Ascending aorta (tissue), 2 donors: ENCODE measurements around the gene TENT4A. TPM values are rescaled to one million over a fixed set of nuclear protein-coding genes. Genes with fewer than 3 reads are reported as not detected.
A peak's percentile ranks its signal among the peaks of the same experiment; 100 is the strongest.

Source experiments
- DNase-seq, 2 donors: peaks; one replicate each; pipeline ENCODE4 v3.0.0-alpha.2; 2019; ENCODE audit warnings: low spot score in 2 of 2
- H3K27ac ChIP-seq, 2 donors: fragments of 200-600 bp; sonication (generic); one replicate each; pipeline ENCODE4 v1.5.1; 2016 to 2017; ENCODE audit warnings: mild to moderate bottlenecking in 1 of 2
- H3K27me3 ChIP-seq: fragments of 200-600 bp; sonication (generic); one replicate; pipeline ENCODE4 v1.5.1; 2017
- H3K36me3 ChIP-seq, 2 donors: fragments of 200-600 bp; sonication (generic); one replicate each; pipeline ENCODE4 v1.5.1; 2016
- H3K4me1 ChIP-seq, 2 donors: fragments of 200-600 bp; sonication (generic); one replicate each; pipeline ENCODE4 v1.5.1; 2016 to 2017; ENCODE audit warnings: mild to moderate bottlenecking in 1 of 2
- H3K4me3 ChIP-seq, 2 donors: fragments of 200-600 bp; sonication (generic); one replicate each; pipeline ENCODE4 v1.5.1; 2016 to 2017; ENCODE audit warnings: mild to moderate bottlenecking in 1 of 2
- H3K9me3 ChIP-seq, 2 donors: fragments of 200-600 bp; sonication (generic); one replicate each; pipeline ENCODE4 v1.5.1; 2016
- intact Hi-C: fragments of 100-400 bp; cut with DNase I; formaldehyde crosslinking; loops from one replicate; pipeline ENCODE4 v1.15.1; 2023
- total RNA-seq: library from RNA; depleted of rRNA; stranded (reverse); fragments of >200 nt; gene quantifications from one replicate; pipeline ENCODE4 v1.1.0, GENCODE V29; 2016
- TF ChIP-seq, protein P1 (sequence below), 3 experiments: fragments of 200-600 bp in 2 of 3; fragments of 450-650 bp in 1 of 3; sonication (generic) in 2 of 3; IDR thresholded peaks; one replicate each; pipeline ENCODE4 v1.5.1; 2016 to 2019; ENCODE audit warnings: antibody characterized with exemption in 3 of 3, mild to moderate bottlenecking in 1 of 3, moderate library complexity in 1 of 3

Gene TENT4A
- total RNA-seq, 1 donor from 2014 or later = 12.5 TPM

DNA sequence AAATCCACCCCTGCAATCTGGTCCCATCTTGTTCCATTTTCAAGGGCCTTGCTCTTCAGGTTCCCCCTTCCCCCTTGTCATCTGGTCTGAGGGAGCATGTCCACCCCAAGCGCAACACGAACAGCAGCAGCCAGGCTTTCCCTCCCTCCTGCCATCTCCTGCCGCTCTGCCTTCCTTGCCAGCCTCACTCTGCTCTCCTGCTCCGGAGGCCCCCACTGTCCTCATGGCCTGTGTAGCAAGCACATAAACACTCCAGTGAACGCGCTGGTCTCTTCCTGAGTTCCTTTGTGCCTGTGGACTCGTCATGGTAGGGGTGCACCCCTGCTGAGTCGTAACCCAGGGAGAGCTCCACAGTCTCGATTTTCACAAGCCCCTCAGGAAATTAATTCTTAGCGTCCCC, 29.9 kb downstream of the TENT4A start:
- Histone ChIP-seq H3K9me3 (no peaks in the 10 kb centered on the region), H3K27ac (no peak overlapping the region), H3K27me3 (no peaks in the 10 kb centered on the region), H3K4me3 (no peak overlapping the region), H3K36me3 (peaks cover 21 to 63% of the 10 kb centered on the region in 2 donors), H3K4me1 (peaks cover 0 to 3% of the 10 kb centered on the region in 2 donors)
- DNase-seq = peak in 1 of 2 donors; percentile 55
- TF ChIP-seq, protein P1, sequence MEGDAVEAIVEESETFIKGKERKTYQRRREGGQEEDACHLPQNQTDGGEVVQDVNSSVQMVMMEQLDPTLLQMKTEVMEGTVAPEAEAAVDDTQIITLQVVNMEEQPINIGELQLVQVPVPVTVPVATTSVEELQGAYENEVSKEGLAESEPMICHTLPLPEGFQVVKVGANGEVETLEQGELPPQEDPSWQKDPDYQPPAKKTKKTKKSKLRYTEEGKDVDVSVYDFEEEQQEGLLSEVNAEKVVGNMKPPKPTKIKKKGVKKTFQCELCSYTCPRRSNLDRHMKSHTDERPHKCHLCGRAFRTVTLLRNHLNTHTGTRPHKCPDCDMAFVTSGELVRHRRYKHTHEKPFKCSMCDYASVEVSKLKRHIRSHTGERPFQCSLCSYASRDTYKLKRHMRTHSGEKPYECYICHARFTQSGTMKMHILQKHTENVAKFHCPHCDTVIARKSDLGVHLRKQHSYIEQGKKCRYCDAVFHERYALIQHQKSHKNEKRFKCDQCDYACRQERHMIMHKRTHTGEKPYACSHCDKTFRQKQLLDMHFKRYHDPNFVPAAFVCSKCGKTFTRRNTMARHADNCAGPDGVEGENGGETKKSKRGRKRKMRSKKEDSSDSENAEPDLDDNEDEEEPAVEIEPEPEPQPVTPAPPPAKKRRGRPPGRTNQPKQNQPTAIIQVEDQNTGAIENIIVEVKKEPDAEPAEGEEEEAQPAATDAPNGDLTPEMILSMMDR (IDR thresholded peaks at IDR 0.05) = no peak
- intact Hi-C loops = loop anchor here (10.0 kb wide), 2 partner anchors 368 to 1248 kb away; partner anchors contain the start of gene MED10

DNA sequence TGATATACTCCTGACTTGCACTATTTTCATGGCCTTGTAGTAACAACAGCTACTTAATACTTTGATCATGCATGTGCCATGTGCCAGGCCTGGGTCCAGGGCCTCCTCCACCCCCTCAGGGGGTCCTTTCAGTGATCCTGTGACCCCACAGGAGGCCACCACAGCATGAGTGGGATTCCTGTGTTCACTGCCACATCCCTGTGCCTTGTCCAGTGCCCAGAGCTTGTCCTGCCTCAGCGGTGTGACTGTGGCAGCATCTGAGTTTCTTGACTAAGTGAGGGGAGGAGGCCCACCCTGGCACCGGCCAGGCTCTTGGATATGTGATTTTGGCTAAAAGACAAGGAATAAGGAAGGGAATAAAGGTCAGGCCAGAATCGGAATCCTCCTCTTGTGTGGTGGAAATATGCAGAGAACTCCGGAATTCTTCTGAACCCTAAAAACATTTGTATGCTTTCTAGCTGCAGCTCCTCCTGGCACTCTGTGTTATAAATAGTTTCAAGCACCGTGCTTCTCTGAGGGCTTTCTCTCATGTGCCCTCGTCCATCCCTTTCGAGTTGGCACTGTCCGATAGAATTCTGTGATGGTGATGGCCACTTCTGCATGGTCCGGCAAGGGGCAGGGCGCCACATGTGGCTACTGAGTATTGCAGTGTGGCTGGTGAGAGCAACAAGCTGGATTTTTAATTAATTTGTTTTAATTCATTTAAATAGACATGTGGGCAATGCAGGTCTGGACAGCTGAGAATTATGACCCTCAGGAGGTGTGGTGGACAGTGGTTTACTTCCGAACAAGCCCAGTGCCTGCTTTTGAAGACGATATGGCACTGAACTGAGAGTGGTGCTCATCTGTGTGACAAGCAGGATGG, 31.8 kb downstream of the TENT4A start:
- peak overlapping the region in 1 of 2 donors; percentile 42 for H3K27ac ChIP-seq
- no peaks in the 10 kb centered on the region for H3K9me3 ChIP-seq
- peaks cover 0 to 3% of the 10 kb centered on the region in 2 donors for H3K4me1 ChIP-seq
- peaks cover 22 to 60% of the 10 kb centered on the region in 2 donors for H3K36me3 ChIP-seq
- H3K4me3 ChIP-seq = no peak overlapping the region
- intact Hi-C loops = loop anchor here (1.0 to 10.0 kb wide), 4 partner anchors 32 to 1250 kb away; partner anchors contain the start of genes MED10, NSUN2, SRD5A1 and TENT4A
- DNase-seq = peak in 1 of 2 donors; percentile 50
- H3K27me3 ChIP-seq = no peaks in the 10 kb centered on the region
- TF ChIP-seq, protein P1 (IDR thresholded peaks at IDR 0.05) = no peak

DNA sequence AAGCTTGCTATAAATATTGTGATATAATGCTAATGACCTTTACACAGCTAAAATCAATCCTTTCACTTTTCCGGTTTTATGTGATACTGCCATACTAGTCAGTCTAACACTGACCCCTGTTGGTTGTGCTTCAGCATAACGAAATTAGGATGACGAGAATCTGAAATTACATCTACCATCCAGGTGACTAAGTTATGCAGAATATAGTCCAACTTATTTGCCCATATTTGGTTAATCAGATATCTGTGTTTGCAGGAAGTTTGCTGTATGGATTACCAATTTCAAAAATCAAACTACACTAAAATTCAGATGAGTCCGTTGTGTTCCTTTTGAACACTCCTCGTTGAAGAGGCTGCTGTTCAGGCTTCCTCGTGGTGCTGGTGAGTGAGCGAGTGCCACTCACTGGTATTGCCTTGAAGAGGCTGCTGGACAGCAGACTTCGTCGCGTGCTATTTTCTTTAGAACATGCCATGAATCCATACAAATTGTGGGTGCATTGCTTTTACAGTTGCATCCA, 32.5 kb downstream of the TENT4A start:
- Histone ChIP-seq H3K36me3 (peaks cover 16 to 60% of the 10 kb centered on the region in 2 donors), H3K4me3 (no peak overlapping the region), H3K4me1 (peaks cover 0 to 3% of the 10 kb centered on the region in 2 donors), H3K27me3 (no peaks in the 10 kb centered on the region), H3K27ac (peak overlapping the region in 1 of 2 donors; percentile 42), H3K9me3 (no peaks in the 10 kb centered on the region)
- DNase-seq = peak in 1 of 2 donors; percentile 61
- TF ChIP-seq, protein P1 (IDR thresholded peaks at IDR 0.05) = peak; percentile 66 to 77 (median 67)
- intact Hi-C loops = loop anchor here (1.0 to 10.0 kb wide), 4 partner anchors 33 to 1251 kb away; partner anchors contain the start of genes MED10, NSUN2, SRD5A1 and TENT4A

DNA sequence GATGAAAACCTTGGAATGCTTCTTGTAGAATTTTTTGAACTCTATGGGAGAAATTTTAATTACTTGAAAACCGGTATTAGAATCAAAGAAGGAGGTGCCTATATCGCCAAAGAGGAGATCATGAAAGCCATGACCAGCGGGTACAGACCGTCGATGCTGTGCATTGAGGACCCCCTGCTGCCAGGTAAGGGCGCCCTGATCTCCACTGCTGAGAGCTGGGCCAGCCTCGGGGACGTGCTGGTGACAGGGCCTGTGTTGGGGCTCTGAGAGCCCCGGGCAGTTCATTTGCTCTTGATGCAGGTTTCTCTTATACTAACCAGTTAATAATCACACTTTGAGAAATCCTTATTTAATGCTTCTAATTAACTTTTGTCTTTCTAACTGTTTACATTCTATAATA, 33.0 kb downstream of the TENT4A start:
- TF ChIP-seq, protein P1 (IDR thresholded peaks at IDR 0.05) = no peak
- H3K36me3 ChIP-seq = peaks cover 20 to 60% of the 10 kb centered on the region in 2 donors
- intact Hi-C loops = loop anchor here (10.0 kb wide), 2 partner anchors 371 to 1251 kb away; partner anchors contain the start of gene MED10

DNA sequence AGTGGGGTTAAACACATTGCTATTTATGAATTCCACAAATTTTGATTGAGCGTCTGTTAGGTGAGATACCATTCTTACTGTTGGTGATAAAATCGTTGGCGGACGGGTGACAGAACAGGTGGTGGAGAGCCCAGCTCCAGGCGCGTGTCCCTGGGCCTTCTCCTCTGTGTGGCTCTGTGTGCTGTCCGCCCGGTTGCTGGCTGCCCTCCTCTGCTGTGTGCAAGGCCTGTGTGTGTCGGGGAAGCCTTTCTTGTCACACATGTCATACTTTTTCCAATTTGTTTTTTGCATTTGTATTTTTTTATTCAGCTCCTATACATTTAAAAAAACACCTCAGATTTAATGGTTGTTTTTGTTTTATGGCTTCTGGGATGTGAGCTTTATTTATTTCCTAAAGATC, 33.9 kb downstream of the TENT4A start:
- TF ChIP-seq, protein P1 (IDR thresholded peaks at IDR 0.05) = no peak
- H3K36me3 ChIP-seq = peaks cover 28 to 65% of the 10 kb centered on the region in 2 donors
- no peak for DNase-seq
- H3K9me3 ChIP-seq = no peaks in the 10 kb centered on the region
- H3K4me3 ChIP-seq = no peak overlapping the region
- no peak overlapping the region for H3K27ac ChIP-seq
- H3K4me1 ChIP-seq = peaks cover 0 to 3% of the 10 kb centered on the region in 2 donors
- intact Hi-C loops = loop anchor here (10.0 kb wide), 2 partner anchors 372 to 1252 kb away; partner anchors contain the start of gene MED10
- no peaks in the 10 kb centered on the region for H3K27me3 ChIP-seq

More for the DNA sequence above, 33.0 kb downstream of the TENT4A start:
- Histone ChIP-seq H3K9me3 (no peaks in the 10 kb centered on the region), H3K4me3 (no peak overlapping the region), H3K27me3 (no peaks in the 10 kb centered on the region), H3K27ac (no peak overlapping the region), H3K4me1 (peaks cover 0 to 3% of the 10 kb centered on the region in 2 donors)
- no peak for DNase-seq
